ENCODE measurements around the gene GRHPR. TPM values are rescaled to one million over a fixed set of nuclear protein-coding genes. Genes with fewer than 3 reads are reported as not detected.
"Not testable (repeated sequence)": the region's sequence is repeated elsewhere in the genome, so short reads cannot be mapped to it uniquely, and the experiment has no call there.

Gene GRHPR
- total RNA-seq, 1 donor from 2014 or later, result 104 TPM

- no peaks in the 10 kb centered on the region for H3K36me3 ChIP-seq
- no peaks in the 10 kb centered on the region for H3K4me1 ChIP-seq
- DNase-seq, result no peak
- H3K4me3 ChIP-seq, result no peak overlapping the region
- no peak overlapping the region for H3K27ac ChIP-seq (replicated peaks)
- H3K27me3 ChIP-seq (ENCODE audit: low read depth), result no peaks in the 10 kb centered on the region
- intact Hi-C loops (cut with micrococcal nuclease), result no loop called here
- no peaks in the 10 kb centered on the region for H3K9me3 ChIP-seq (replicated peaks)
- peak; percentile 27 for TF ChIP-seq CTCF (IDR thresholded peaks at IDR 0.05; ENCODE audit: borderline replicate concordance)
Observed at GRCh38 chr9:37390759-37391158, 31.7 kb upstream of the GRHPR start.

- no peak overlapping the region for H3K27ac ChIP-seq (replicated peaks)
- TF ChIP-seq CTCF (IDR thresholded peaks at IDR 0.05; ENCODE audit: borderline replicate concordance), result no peak
- H3K36me3 ChIP-seq, result no peaks in the 10 kb centered on the region
- no peak for DNase-seq
- no peaks in the 10 kb centered on the region for H3K27me3 ChIP-seq (ENCODE audit: low read depth)
- no peaks in the 10 kb centered on the region for H3K4me1 ChIP-seq
- intact Hi-C loops (cut with micrococcal nuclease), result no loop called here
- H3K4me3 ChIP-seq, result no peak overlapping the region
- H3K9me3 ChIP-seq (replicated peaks), result no peaks in the 10 kb centered on the region
Observed at GRCh38 chr9:37392272-37392671, 30.2 kb upstream of the GRHPR start.

- intact Hi-C loops (cut with micrococcal nuclease), result no loop called here
- TF ChIP-seq CTCF (IDR thresholded peaks at IDR 0.05; ENCODE audit: borderline replicate concordance), result no peak
Observed at GRCh38 chr9:37395229-37395628, 27.3 kb upstream of the GRHPR start.

GRCh38 chr9:37395663-37396062 is 26.8 kb upstream of the GRHPR start:
- intact Hi-C loops (cut with micrococcal nuclease), result no loop called here
- no peak for DNase-seq
- no peak for TF ChIP-seq CTCF (IDR thresholded peaks at IDR 0.05; ENCODE audit: borderline replicate concordance)
- H3K36me3 ChIP-seq, result no peaks in the 10 kb centered on the region
- no peak overlapping the region for H3K4me3 ChIP-seq
- no peaks in the 10 kb centered on the region for H3K9me3 ChIP-seq (replicated peaks)
- no peaks in the 10 kb centered on the region for H3K27me3 ChIP-seq (ENCODE audit: low read depth)
- no peak overlapping the region for H3K27ac ChIP-seq (replicated peaks)
- H3K4me1 ChIP-seq, result no peaks in the 10 kb centered on the region

More at GRCh38 chr9:37395229-37395628, 27.3 kb upstream of the GRHPR start:
- Histone ChIP-seq H3K4me1 (no peaks in the 10 kb centered on the region), H3K4me3 (no peak overlapping the region), H3K27me3 (ENCODE audit: low read depth) (no peaks in the 10 kb centered on the region), H3K27ac (replicated peaks) (no peak overlapping the region), H3K9me3 (replicated peaks) (no peaks in the 10 kb centered on the region), H3K36me3 (no peaks in the 10 kb centered on the region)
- DNase-seq, result no peak

- not testable (repeated sequence) for H3K4me1 ChIP-seq, DNase-seq
Observed at GRCh38 chr9:37397948-37398347, 24.5 kb upstream of the GRHPR start.

GRCh38 chr9:37398464-37399025 is 24.0 kb upstream of the GRHPR start:
- Histone ChIP-seq H3K36me3 (no peaks in the 10 kb centered on the region), H3K27me3 (ENCODE audit: low read depth) (no peaks in the 10 kb centered on the region), H3K4me1 (no peaks in the 10 kb centered on the region), H3K27ac (replicated peaks) (no peak overlapping the region), H3K4me3 (no peak overlapping the region), H3K9me3 (replicated peaks) (no peaks in the 10 kb centered on the region)
- TF ChIP-seq CTCF (IDR thresholded peaks at IDR 0.05; ENCODE audit: borderline replicate concordance), result no peak
- intact Hi-C loops (cut with micrococcal nuclease), result no loop called here
- DNase-seq, result no peak

More at GRCh38 chr9:37397948-37398347, 24.5 kb upstream of the GRHPR start:
- intact Hi-C loops (cut with micrococcal nuclease); H3K36me3 ChIP-seq; H3K27ac ChIP-seq (replicated peaks); H3K27me3 ChIP-seq (ENCODE audit: low read depth); H3K4me3 ChIP-seq; H3K9me3 ChIP-seq (replicated peaks): not testable (repeated sequence)
